ENCODE data around the gene YAP1.
"Not testable (repeated sequence)": the region's sequence is repeated elsewhere in the genome, so short reads cannot be mapped to it uniquely, and the experiment has no call there.

Gene YAP1

DNA sequence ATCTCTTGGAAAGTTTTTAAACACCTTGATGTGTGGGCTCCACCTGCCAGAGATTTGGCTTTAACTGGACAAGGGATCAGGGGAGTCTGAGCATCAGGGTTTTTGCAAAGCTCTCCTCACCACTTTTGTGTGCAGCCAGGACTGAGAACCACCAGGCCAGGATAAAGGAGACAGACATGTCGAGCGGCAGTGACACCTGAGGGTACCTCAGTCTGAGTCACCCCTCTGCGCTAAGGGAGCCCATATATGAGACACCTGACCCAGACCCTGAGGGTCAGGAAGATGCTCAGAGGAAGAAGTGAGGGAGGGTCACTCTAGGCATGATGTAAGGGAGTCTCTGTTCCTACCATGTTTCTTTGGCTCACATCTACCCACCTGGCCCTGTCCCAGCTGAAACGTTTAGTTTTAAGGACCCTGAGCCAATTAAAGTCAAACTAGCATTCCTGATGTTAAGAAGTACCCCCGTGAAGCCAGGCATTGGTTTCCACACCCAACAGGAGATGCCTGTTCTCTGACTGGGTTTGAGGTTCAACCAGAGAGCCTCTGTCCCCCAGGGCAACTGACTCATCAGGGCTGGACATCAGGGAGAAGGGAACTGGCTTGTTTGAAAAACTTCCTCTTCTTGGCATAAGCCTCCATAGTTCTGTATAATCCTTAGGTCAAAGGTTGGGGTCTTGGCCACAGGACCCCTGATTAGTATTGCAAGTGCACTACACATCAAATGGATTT lies 134.6 kb downstream of the YAP1 start:
- no peak for ATAC-seq

DNA sequence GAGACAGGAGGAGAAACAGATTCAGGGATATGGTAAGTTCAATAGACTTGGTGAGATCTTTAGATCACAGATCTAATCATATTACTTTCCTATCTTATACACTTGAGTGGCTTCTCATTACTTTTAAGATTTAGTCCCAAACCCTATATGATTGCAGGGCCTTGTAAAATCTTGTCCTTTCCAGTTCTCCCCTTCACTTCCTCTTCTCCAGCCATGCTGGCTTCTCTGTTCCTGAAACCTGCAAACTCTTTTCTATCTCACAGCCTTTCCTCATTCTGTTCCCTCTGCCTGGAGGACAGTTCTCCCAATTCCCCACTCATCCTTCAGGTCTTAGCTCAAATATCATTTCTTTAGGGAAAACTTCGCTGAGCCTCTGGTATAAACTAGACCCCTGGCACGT lies 141.2 kb downstream of the YAP1 start:
- ATAC-seq = no peak

DNA sequence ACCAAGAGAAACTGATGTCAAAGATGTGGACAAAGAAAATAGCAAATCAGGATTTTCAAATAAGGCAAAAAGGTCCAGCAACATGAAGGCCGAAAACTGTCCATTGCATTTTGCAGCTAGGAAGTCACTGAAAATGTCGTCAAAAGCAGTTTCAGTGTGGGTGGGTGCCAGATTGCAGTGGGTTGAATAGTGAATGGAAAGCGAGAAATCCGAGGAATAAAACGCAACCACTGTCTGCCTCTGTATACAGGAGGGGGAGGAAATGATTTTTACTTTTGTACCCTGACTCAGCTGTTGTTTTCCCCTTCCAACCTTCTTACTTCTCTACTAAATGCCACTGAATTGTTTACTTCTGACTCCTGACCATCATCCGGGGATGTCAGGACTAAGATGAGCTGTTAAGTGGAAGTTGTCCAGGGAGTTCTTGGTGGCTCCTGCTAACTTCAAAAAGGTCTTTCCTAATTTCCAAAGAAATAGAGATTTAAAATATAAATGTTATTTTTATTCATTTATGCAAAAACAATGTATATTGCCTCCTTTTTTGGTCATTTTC lies 142.2 kb downstream of the YAP1 start:
- ATAC-seq = no peak

DNA sequence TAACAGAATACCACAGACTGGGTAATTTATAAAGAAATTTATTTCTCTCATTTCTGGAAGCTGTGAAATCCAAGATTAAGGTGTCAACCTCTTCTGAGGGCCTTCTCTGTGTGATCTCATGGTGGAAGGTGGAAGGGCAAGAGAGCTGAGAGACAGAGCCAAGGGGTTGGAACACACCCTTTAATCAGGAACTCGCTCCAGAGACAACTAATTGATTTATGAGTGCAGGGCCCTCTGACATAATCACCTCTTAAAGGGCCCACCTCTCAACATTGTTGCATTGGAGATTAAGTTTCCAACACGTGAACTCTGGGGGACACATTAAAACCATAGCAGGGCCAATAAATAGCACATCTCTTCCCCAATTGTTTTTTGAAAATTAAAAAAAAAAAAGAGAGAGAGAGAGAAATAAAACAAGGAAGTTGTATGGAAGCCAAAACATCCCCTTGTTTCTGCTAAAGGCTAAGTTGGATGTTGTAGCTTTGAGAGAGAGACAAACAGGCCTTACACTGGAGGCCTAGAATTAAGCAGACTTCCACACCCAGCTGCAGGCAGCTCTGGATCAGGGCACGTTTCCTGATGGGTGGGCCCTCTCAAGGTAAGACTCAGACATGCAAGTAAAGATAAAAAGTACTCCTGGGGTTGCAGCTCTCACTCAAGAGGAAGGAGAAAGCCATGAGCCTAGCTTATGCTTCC lies 142.9 kb downstream of the YAP1 start:
- no peak for ATAC-seq

DNA sequence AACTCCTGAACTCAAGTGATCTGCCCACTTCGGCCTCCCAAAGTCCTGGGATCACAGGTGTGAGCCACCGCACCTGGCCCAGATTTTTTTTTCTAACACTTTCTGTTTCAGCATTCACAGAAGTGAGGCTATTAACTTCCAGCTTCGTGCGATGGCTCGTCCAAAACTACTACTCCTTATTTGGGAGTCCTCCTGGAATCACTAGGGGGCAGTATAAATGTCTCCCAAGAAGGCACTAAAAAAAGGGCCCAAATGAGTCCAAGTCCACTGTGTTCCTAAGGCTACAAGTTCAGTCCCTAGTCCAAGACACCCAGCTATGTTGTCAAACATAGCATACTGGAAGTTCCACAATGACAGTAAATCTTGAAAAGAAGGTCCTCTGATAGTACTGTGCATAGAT lies 143.8 kb downstream of the YAP1 start:
- no peak for ATAC-seq

DNA sequence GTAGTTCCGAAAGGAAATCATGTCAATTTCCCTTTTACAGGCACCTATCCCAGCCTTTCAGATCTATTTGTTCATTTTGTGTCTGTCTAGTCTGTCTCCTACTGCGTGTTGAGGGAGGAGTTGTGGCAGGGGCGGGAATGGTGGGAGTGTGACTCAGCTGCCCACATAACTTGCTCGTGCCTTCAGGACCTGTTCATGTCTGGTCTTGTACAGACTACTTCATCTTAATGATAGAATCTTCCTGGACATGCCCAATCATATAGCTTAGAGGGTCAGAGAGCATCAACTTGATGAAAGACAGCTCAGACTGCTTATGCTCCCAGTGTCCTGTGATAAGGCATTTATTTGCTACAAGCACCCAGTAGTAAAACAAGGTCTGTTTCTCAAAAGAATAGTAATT lies 146.0 kb downstream of the YAP1 start:
- no peak for ATAC-seq

DNA sequence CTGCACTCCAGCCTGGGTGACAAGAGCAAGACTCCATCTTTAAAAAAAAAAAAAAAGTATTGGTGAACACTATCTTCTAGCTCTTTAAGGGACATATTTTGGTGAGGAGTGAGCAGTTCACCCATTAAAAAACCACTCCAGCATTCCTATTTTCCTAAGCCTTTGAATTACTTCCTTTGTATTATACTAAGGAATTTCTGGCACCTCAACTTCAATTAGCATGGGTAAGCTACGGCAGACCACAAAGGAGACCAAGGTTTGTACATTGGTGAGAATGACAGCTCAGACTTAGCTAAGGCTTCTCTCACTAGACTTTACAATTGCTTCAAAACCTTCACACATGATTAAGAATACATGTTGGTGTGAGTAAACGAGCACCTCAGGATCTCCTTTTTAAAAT lies 150.0 kb downstream of the YAP1 start:
- no peak for ATAC-seq

DNA sequence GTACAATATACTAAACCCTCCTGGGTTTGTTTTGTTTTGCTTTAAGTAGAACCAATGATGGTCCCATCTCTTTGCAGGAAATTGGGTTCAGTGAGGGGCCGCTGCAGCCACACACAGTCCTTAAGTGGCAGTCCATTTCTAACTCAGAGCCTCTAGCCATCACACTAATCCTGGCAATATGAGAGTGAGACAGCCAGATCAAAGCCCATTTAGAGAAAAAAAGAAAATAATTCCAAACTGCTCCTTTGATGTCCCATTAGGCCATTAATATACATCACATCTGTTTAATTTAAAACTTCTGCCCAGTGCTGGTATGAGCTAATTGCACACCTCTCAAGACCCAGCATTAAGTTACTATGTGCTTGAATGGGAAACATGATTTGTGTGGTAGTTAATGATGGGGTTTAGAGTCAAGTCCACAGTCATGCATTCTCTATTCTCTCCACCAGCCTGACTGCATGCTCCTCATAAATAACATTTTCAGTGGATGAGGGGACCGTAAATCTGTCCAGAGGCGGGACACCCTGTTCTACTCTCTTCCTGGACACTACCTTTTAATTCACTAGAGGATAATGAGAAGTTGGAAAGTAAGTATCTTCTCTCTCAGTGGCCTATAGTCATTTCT lies 153.2 kb downstream of the YAP1 start:
- no peak for ATAC-seq

DNA sequence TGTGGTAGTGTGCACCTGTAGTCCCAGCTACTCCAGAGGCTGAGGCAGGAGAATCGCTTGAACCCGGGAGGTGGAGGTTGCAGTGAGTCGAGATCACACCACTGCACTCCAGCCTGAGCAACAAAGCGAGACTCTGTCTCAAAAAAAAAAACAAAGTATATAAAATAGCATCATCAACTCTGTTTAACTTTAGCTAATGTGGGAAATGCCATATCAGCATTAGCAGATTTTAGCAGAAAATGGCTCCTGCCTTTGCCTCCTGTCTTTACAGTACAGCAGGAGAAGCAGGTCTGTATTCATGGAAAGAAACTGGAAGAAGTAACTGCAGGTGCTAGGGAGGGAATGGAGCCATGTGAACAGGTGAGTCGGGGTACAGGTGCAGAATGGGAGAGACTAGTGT lies 154.5 kb downstream of the YAP1 start:
- ATAC-seq = not testable (repeated sequence)

DNA sequence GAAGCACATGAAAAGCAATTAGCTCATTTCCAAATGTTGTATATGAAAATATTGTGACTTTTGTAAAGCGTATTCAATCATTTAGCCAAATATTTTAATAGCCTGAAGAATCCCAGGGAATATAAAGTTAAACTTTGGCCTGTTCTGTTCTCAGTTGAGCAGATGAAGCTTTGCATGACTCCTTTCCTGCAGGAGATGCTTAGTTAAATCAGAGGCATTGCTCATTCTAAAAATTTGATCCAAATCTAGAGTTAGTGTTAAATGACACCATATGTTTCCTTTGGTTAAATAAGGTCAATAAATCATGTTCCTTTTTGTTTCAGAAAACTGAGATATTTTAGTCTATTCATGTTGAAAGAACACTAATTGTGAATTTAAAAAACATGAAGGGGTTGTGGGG lies 155.9 kb downstream of the YAP1 start:
- ATAC-seq = no peak

DNA sequence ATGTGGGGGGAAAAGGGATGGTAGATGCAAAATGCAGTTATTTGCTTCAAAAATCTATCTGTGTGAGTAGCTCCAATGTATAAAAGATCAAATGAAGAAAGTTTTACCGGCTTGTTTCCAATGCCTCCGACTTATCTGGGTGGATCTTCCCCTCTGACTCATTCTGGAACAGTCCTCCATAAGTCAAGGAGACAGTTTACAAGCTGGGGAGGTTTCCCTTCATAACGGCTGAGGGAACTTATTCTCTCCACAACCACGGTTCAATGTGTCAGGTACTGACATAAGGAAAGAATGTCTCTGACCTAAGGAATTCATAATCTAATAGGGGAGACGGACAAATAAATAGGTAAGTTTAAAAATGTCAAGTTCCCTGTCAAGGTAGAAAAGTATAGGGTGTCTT lies 157.4 kb downstream of the YAP1 start:
- ATAC-seq = no peak

DNA sequence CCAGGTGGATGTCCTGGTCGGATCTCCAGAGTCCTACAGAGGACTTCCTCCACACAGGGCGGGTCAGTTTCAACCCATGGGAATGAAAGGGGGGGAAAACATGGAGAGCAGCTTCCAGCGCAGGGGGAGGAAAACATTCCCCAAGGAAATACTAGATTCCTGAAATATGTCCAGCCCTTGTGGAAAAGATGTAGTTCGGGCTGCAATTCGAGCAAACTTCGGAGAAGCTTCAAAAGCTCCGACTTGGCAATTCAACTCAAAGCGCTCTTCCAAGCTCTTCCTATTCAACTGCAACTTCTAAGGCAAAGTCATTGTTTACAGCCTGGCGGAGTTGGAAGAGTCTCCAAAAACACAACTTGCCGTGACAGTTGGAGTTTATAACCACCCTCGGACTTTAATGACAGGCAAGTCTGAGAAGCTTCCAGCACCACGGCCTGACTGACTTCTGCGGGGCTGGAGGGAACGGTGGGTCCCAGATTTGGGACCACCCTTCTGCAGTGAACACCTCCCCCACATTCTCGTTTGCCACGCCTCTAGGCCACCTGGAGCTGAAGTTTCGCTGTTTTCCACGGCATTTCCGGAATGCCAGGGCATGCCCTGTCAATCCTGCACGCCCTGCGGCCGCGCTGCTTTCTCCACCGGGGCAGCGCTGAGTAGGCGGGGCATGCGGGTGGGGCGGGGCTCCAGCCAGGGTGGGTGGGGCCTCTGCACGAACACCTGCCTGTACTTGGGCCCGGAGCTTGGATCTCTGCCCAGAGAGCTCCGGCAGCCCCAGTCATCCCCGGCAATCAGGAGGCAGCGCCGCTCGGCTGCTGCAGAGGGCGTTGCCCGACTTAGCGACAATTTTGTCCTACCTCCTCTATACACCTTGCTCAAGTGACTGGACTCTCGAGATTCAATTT lies 158.1 kb downstream of the YAP1 start:
- peak; percentile 93 to 95 for ATAC-seq

DNA sequence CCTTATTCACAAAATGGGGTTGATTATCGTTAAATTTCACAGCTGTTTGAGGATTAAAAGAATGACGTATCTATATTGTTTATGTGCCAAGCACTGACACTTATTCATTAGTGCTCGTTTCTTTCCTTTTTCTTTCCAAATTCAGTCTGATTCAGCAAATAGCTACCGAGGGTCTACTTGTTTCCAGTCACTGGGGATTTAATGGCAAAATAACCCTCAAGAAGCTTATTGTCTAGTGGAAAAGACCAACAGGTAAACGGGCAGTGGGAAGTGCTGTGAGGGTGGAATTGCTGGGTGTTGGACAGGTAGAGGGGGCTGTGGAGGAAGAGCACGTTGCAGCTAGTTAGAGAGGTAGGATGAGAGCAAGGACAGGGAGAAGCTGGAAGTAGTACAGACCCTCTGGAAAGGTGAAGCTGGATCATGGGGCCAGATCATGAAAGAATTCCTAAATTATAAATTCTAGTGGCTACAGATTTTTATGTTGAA lies 158.8 kb downstream of the YAP1 start:
- ATAC-seq = no peak

DNA sequence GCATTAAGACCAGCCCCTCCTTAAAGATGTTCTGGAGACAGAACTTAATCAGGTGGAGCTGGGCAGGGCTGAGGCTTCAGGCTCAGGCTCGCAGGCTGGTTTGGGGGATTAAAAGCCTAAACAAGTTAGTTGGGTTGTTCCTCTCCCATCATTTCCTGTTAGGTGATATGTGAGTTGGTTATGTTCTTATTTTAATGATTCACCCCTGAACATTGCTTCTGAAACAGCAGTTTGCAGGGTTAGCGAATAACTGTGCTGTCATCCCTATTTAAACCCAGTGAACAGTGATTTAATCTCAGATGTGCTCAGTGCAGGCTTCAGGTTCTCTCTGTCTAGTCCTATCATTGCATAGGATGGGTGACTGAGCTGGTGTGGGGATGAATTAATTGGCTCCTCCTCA lies 159.7 kb downstream of the YAP1 start:
- ATAC-seq = peak; percentile 31 to 36

DNA sequence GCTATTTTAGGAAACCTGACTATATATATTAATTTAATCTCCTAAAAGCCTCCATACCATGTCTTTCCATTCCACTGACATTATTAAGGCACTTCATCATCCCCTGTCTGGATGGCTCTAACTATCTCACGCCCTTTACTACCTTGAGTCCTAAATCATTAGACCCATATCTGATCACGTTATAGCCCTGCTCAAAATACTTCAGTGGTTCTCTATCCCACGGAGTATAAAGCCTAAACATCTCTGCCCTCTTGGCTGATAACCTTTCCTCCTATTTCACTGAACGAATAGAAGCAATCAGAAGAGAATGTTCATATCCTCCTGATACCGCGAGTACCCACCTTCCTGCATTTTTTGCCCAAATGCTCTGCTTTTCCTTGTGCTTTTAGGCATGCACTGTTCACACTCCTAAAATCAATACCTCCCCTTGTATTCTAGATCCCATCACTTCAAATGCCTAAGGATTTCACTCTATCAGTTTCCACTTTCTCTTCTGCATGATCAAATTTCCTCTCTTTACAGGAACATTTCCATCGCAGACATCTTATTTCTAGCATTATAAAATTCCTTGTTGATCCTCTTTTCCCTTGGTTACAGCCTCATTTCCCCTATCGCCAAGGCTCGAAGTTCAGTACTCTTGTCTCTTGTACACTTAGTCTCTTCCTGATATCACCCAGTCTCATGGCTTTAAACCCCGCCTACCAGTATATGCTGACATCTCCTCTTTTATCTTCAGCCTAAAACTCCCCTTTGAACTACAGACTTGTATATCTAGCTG lies 162.0 kb downstream of the YAP1 start:
- ATAC-seq = no peak

DNA sequence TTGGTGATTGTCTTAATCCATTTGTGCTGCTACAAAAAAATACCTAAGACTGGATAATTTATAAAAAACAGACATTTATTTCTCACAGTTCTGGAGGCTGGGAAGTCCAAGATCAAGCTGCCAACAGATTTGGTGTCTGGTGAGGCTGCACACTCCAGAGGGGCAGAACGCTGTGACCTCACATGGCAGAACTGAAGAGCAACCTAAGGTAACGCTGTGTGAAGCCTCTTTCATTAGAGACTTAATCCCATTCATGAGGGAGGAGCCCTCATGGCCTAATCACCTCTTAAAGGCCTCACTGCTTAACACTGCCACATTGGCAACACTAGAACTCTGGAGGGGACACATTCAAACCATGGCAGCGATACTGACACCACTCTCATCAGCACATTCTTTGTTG lies 164.4 kb downstream of the YAP1 start:
- no peak for ATAC-seq

DNA sequence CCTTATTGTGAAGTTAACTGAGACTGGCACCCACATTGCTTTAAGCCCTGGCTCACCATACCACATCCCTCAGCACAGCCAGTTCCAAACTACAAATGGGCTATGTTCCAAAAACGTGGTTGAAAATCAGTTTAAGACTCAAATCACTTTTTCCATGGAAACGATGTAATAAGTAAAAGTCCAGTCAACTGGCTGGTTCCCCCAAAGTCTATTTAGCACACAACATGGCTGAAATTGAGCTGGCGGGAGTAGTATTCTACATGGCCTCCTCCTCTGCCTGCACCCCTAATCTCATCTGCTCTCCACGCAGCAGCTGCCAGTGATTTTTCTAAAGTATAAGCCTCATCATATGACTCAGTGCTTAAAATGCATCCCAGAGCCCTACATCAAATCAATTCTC lies 166.1 kb downstream of the YAP1 start:
- ATAC-seq = no peak

DNA sequence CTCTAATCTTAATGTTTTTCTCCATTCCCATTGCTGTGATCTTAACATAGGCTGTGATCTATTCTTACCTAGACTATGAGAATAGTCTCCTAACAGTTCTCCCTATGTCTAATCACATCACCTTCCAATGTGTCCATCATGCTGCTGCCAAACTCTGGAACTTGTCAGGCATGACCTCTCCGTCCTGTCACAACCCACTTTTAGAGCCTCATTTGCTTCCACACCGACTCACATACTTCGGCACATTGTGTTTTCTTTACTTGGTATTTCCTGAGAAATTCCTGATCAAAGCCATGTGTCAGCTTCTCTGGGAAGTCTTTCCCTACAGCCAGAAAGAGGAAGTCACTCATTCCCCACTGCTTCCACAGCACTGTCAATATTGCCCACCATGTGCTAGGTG lies 166.5 kb downstream of the YAP1 start:
- no peak for ATAC-seq

DNA sequence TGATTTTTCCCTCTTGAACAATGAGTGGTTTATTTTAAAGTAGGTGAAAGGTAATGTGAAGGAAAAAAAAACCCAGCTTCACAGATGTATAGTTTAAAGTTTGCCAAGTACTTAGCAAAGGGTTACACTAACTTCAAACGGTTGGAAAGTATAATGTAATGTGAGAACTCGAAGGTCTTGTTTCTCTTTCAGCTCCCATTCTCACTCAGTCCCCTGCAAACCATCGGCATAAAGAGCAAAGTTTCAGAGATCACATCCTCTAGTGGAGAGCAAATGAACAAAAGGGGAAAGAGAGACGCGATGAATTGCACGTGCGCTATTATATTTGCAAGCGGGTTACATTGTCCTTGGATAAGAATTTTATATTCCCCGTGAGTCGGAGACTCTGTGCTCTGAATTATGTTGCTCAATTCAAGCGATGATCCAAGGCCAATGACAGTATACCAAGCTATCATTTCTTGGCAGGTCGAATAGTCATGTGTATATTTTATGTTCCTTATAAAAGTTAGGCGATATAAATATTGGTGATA lies 169.5 kb downstream of the YAP1 start:
- ATAC-seq = peak; percentile 63 to 74

DNA sequence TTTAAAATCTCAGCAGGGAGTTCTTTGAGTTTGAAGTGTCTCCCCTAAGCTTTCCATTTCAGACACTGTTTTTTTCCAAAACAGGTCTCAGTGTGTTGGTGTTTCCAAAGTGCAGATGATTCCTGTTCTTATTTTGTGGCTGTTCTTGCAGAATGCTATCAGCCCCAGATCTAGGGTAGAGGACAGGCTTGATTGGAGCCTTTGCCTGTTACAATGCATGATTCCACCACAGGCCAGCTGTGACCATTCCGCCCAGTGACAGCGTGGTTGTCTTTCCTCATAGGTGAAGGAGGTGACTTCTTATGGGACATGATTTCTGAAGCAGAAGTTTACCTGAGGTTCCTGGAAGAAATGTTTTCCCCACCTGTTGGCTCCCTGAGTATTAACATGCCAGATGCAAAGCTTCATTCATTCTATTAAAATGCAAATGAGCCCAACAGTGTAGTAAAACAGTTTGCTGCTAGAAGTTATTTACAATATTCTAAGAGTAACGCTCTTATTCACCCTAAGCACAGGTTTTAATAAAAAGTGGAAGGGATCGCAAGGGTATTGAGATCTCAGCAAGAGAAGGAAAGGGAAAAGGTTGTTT lies 170.1 kb downstream of the YAP1 start:
- no peak for ATAC-seq
